Testis (tissue), 2 donors: Measurements from ENCODE around the gene ANKRD17.

ENCODE experiments used
- POLR2A ChIP-seq: fragments of 450-650 bp; IDR thresholded peaks from one replicate; pipeline ENCODE4 v1.6.1; 2017; ENCODE audit warnings: antibody characterized with exemption, mild to moderate bottlenecking, moderate library complexity
- TF ChIP-seq, protein P1 (sequence below), 3 experiments: fragments of 450-650 bp in 2 of 3; fragments of 200-600 bp in 1 of 3; sonication (generic) in 1 of 3; IDR thresholded peaks; one replicate each; pipeline ENCODE4 v1.5.1; 2016 to 2019; ENCODE audit warnings: antibody characterized with exemption in 3 of 3, mild to moderate bottlenecking in 2 of 3, moderate library complexity in 1 of 3

DNA sequence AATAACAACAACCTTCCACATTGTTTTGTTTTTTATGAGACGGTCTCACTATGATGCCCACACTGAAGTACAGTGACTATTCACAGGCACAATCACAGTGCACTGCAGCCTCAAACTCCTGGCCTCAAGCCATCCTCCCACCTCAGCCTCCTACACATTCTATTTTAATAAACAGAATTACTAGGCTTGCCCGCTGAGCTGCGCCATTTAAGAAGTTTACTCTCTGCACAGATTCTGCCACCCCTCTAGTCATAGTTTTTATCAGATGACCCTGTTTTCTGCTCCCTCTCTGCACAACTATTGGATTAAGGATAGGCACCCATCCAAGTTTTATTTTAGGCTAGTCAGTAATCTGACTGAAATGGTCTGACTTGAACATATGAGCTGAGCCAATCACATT, 177.8 kb downstream of the ANKRD17 start:
- TF ChIP-seq, protein P1, sequence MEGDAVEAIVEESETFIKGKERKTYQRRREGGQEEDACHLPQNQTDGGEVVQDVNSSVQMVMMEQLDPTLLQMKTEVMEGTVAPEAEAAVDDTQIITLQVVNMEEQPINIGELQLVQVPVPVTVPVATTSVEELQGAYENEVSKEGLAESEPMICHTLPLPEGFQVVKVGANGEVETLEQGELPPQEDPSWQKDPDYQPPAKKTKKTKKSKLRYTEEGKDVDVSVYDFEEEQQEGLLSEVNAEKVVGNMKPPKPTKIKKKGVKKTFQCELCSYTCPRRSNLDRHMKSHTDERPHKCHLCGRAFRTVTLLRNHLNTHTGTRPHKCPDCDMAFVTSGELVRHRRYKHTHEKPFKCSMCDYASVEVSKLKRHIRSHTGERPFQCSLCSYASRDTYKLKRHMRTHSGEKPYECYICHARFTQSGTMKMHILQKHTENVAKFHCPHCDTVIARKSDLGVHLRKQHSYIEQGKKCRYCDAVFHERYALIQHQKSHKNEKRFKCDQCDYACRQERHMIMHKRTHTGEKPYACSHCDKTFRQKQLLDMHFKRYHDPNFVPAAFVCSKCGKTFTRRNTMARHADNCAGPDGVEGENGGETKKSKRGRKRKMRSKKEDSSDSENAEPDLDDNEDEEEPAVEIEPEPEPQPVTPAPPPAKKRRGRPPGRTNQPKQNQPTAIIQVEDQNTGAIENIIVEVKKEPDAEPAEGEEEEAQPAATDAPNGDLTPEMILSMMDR (IDR thresholded peaks at IDR 0.05), result no peak
- no peak for TF ChIP-seq POLR2A
